Endometrial microvascular endothelial cells (primary cell): Measurements from ENCODE around the gene HOXA9. TPM values are rescaled to one million over a fixed set of nuclear protein-coding genes. Genes with fewer than 3 reads are reported as not detected.

Experiments
- in situ Hi-C: cut with HindIII; loops from 2 replicates; pipeline ENCODE4 v1.10.0; 2017; ENCODE audit warnings: low sequenced_read_pairs, low pct_unique_long_range_greater_than_20kb; ENCODE audit errors: inconsistent ontology term
- total RNA-seq: library from RNA; depleted of rRNA; stranded (reverse); fragments of >200 nt; gene quantifications from one replicate; pipeline ENCODE4 v1.2.3, GENCODE V29; 2015; ENCODE audit errors: inconsistent ontology term

HOXA9 gene
- total RNA-seq, 1 donor from 2014 or later: 47.0 TPM

DNA sequence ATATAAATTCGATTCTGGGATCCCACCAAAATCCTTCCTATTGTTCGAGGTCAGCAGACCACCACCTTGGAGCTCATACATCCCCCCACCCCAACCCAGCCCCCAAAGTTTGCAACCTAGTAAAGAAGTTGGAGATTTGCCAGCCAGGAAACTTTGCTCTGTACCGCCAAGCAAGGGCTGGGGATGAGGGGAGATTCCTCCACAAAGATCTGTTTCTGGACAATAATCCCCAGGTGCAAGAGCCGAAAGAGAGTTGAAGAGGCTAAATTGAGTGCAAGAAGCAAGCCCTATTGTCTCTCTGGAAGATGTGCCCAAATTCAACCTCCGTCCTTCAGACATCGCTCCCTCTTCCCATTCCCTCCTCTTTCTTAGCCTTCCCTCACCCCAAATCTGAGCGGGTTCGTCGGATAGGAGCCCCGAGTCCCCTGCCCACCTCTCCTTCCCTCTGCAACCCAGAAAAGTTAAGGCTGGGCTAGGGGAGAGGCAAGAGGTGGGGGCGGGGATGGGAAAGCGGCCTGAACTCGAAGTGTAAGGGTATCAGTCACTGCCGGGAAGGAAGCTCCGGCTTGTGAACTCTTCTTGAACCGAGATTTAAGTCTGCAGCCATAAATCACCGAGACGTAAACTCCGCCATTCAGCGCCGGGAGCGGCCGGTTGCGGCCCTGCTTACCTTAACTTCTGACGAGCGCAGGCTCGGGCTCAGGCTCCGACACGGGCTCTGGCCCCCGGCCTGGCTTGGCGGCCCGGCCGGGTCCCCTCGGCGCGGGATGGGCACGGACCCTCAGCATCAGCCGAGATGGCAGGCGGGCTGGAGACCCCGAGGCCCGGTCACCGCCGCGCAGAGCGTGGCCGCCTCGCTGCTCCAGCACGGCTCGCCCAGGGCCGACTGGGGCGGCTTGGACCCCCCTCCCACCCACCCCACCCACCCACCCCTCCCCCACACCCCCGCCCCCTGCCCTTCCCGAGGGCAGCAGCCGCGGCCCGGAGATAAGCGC, 52.1 kb downstream of the HOXA9 start:
- in situ Hi-C loops: no loop called here

Other genes with a start within 250 kb of the HOXA9 start
- 0.65 TPM for gene HOXA1, start 69.5 kb downstream of the HOXA9 start, total RNA-seq
- gene HOXA2, start 62.9 kb downstream of the HOXA9 start, total RNA-seq: not detected
- gene HOXA4, start 34.8 kb downstream of the HOXA9 start, total RNA-seq: 0.93 TPM
- 4.4 TPM for gene HOXA5, start 21.9 kb downstream of the HOXA9 start, total RNA-seq
- gene HOXA6, start 17.8 kb downstream of the HOXA9 start, total RNA-seq: 6.0 TPM
- gene HOXA3, start 13.0 kb downstream of the HOXA9 start, total RNA-seq: 6.6 TPM
- gene HOXA7, start 8.9 kb downstream of the HOXA9 start, total RNA-seq: 10.0 TPM
- 9.8 TPM for gene HOXA10, start 8.8 kb upstream of the HOXA9 start, total RNA-seq
- gene HOXA11, start 19.7 kb upstream of the HOXA9 start, total RNA-seq: 7.3 TPM
- 0.09 TPM for gene HOXA13, start 34.6 kb upstream of the HOXA9 start, total RNA-seq
- not detected for gene EVX1, start 77.3 kb upstream of the HOXA9 start, total RNA-seq